Fibroblast of lung (primary cell): ENCODE measurements around the gene PALM2AKAP2. TPM values are rescaled to one million over a fixed set of nuclear protein-coding genes. Genes with fewer than 3 reads are reported as not detected.

Experiments used
- DNase-seq, 2 donors: peaks; one replicate each; pipeline versions ENCODE4 v3.0.0 to v3.0.0-alpha.2; 2010; ENCODE audit warnings: low read depth in 2 of 2
- H2AFZ ChIP-seq: 2 replicates; pipeline ENCODE4 v1.5.1; 2012; ENCODE audit warnings: low read length, control low read depth, inconsistent platforms
- H3K27ac ChIP-seq: 2 replicates; pipeline ENCODE4 v1.5.1; 2011; ENCODE audit warnings: low read length, control low read depth; ENCODE audit not compliant: insufficient read depth
- H3K27me3 ChIP-seq: 2 replicates; pipeline ENCODE4 v1.5.1; 2011; ENCODE audit warnings: mild to moderate bottlenecking, low read length; ENCODE audit not compliant: control insufficient read depth, insufficient read depth
- H3K36me3 ChIP-seq: 2 replicates; pipeline ENCODE4 v1.5.1; 2011; ENCODE audit warnings: low read length; ENCODE audit not compliant: control insufficient read depth, insufficient read depth
- H3K4me1 ChIP-seq: 2 replicates; pipeline ENCODE4 v1.5.1; 2011; ENCODE audit warnings: low read length; ENCODE audit not compliant: control insufficient read depth, insufficient read depth; ENCODE audit errors: extremely low read depth
- H3K4me2 ChIP-seq: 2 replicates; pipeline ENCODE4 v1.5.1; 2011; ENCODE audit warnings: low read length, control low read depth; ENCODE audit not compliant: insufficient read depth; ENCODE audit errors: extremely low read depth
- H3K4me3 ChIP-seq, 4 experiments: fragments of 200-600 bp in 1 of 4; sonication (generic) in 1 of 4; replicated peaks in 1 of 4; 2 replicates each; pipeline ENCODE4 v1.5.1; 2011 to 2016; ENCODE audit warnings: low read length in 4 of 4, low read depth in 3 of 4, mild to moderate bottlenecking in 3 of 4, control low read depth in 2 of 4, inconsistent platforms in 1 of 4, mixed read lengths in 1 of 4; ENCODE audit not compliant: insufficient read depth in 1 of 4; ENCODE audit errors: control extremely low read depth in 1 of 4
- H3K79me2 ChIP-seq: 2 replicates; pipeline ENCODE4 v1.5.1; 2012; ENCODE audit warnings: mild to moderate bottlenecking, low read length, inconsistent platforms; ENCODE audit not compliant: control insufficient read depth, insufficient read depth
- H3K9ac ChIP-seq: 2 replicates; pipeline ENCODE4 v1.5.1; 2011; ENCODE audit warnings: mild to moderate bottlenecking, low read length, control low read depth; ENCODE audit not compliant: insufficient read depth
- H3K9me3 ChIP-seq: 2 replicates; pipeline ENCODE4 v1.5.1; 2012; ENCODE audit warnings: low read depth, low read length; ENCODE audit not compliant: control insufficient read depth, insufficient read depth
- H4K20me1 ChIP-seq: 2 replicates; pipeline ENCODE4 v1.5.1; 2011; ENCODE audit warnings: low read length; ENCODE audit not compliant: control insufficient read depth, insufficient read depth; ENCODE audit errors: extremely low read depth
- CTCF ChIP-seq, 2 donors: IDR thresholded peaks in 1 of 2; conservative IDR thresholded peaks in 1 of 2; 1 replicate in 1 of 2; 2 replicates in 1 of 2; pipeline ENCODE4 v1.5.1; 2011 to 2012; ENCODE audit warnings: low read length in 2 of 2, control low read depth in 1 of 2, inconsistent platforms in 1 of 2, low read depth in 1 of 2, mild to moderate bottlenecking in 1 of 2
- EZH2 ChIP-seq: IDR thresholded peaks from 2 replicates; pipeline ENCODE4 v1.5.1; 2012; ENCODE audit warnings: low read length, control low read depth, mild to moderate bottlenecking; ENCODE audit errors: missing control alignments
- polyA plus RNA-seq, 2 donors: library from polyadenylated mRNA; depleted of rRNA in 1 of 2; stranded (reverse) in 1 of 2; unstranded in 1 of 2; fragments of >200 nt; gene quantifications; 2 replicates each; pipeline ENCODE4 v1.2.1, GENCODE V29; 2011 to 2012; ENCODE audit warnings: missing spikeins in 1 of 2
- total RNA-seq: library from RNA; depleted of rRNA; stranded (reverse); fragments of >200 nt; gene quantifications from 2 replicates; pipeline ENCODE4 v1.2.1, GENCODE V29; 2014

The PALM2AKAP2 gene
- total and polyA plus RNA-seq, 2 donors (not counting 1 experiment from before 2014, with no cell fraction given): 7.7 to 9.9 TPM

- H3K79me2 ChIP-seq: peaks cover 6% of the 10 kb centered on the region
- H3K9me3 ChIP-seq: no peaks in the 10 kb centered on the region
- DNase-seq: peak; percentile 93 to 95
- no peak overlapping the region for H3K9ac ChIP-seq
- peak overlapping the region; percentile 62 for H3K4me2 ChIP-seq
- H4K20me1 ChIP-seq: no peaks in the 10 kb centered on the region
- H3K4me3 ChIP-seq: no peak overlapping the region
- H2AFZ ChIP-seq: no peak overlapping the region
- TF ChIP-seq CTCF (conservative IDR thresholded peaks at IDR 0.05 in 1 of 2, IDR thresholded peaks at IDR 0.05 in 1 of 2; ENCODE audit: low read depth in 1 of 2, low read length in 2 of 2) (no peak), EZH2 (no peak)
- H3K4me1 ChIP-seq: peaks cover 21% of the 10 kb centered on the region
- H3K27ac ChIP-seq: no peak overlapping the region
- no peaks in the 10 kb centered on the region for H3K27me3 ChIP-seq
- H3K36me3 ChIP-seq: no peaks in the 10 kb centered on the region
Measured at GRCh38 chr9:109792951-109793546, 13.1 kb downstream of the PALM2AKAP2 start.

- Histone ChIP-seq H3K4me1 (peaks cover 21% of the 10 kb centered on the region), H3K9me3 (no peaks in the 10 kb centered on the region), H3K27me3 (no peaks in the 10 kb centered on the region), H4K20me1 (no peaks in the 10 kb centered on the region), H2AFZ (no peak overlapping the region), H3K79me2 (peaks cover 6% of the 10 kb centered on the region), H3K9ac (no peak overlapping the region), H3K36me3 (no peaks in the 10 kb centered on the region), H3K27ac (no peak overlapping the region), H3K4me3 (no peak overlapping the region), H3K4me2 (no peak overlapping the region)
- no peak for DNase-seq
- TF ChIP-seq CTCF (conservative IDR thresholded peaks at IDR 0.05 in 1 of 2, IDR thresholded peaks at IDR 0.05 in 1 of 2; ENCODE audit: low read depth in 1 of 2, low read length in 2 of 2): no peak
- no peak for TF ChIP-seq EZH2
Measured at GRCh38 chr9:109793921-109794320, 13.9 kb downstream of the PALM2AKAP2 start.

- Histone ChIP-seq H3K36me3 (no peaks in the 10 kb centered on the region), H2AFZ (no peak overlapping the region), H3K9me3 (no peaks in the 10 kb centered on the region), H3K4me3 (no peak overlapping the region), H3K79me2 (peaks cover 6% of the 10 kb centered on the region), H3K9ac (no peak overlapping the region), H4K20me1 (no peaks in the 10 kb centered on the region), H3K27ac (no peak overlapping the region), H3K27me3 (no peaks in the 10 kb centered on the region), H3K4me1 (peaks cover 25% of the 10 kb centered on the region), H3K4me2 (no peak overlapping the region)
- no peak for TF ChIP-seq CTCF (conservative IDR thresholded peaks at IDR 0.05 in 1 of 2, IDR thresholded peaks at IDR 0.05 in 1 of 2; ENCODE audit: low read depth in 1 of 2, low read length in 2 of 2)
- no peak for TF ChIP-seq EZH2
- DNase-seq: peak in 1 of 2 donors; percentile 67
Measured at GRCh38 chr9:109794361-109795012, 14.5 kb downstream of the PALM2AKAP2 start.
